B cell (primary cell): Measurements from ENCODE around the gene SCN2B. TPM values are rescaled to one million over a fixed set of nuclear protein-coding genes. Genes with fewer than 3 reads are reported as not detected.

ENCODE experiments used
- ATAC-seq: fragments of 200-7000 bp; cut with Tn5 transposase; one replicate; pipeline ENCODE4 v1.10.0; 2021; ENCODE audit warnings: low read depth, mild to moderate bottlenecking, moderate number of reproducible peaks, moderate library complexity
- CTCF ChIA-PET: fragments of 350-600 bp; sonication (Branson Sonifier 250); formaldehyde crosslinking; loops from one replicate; lab custom pipeline; 2021; ENCODE audit warnings: antibody characterized with exemption, inconsistent platforms; lab: Charles Lee
- POLR2A ChIA-PET: fragments of 350-600 bp; sonication (Branson Sonifier 250); formaldehyde crosslinking; loops from one replicate; lab custom pipeline; 2021; ENCODE audit warnings: antibody characterized with exemption; lab: Charles Lee
- DNase-seq: peaks from one replicate; pipeline ENCODE4 v3.0.0; 2013
- H2AFZ ChIP-seq: 2 replicates; pipeline ENCODE4 v1.6.1; 2012; ENCODE audit warnings: mild to moderate bottlenecking, low read depth, low read length; ENCODE audit not compliant: insufficient read depth, poor library complexity, severe bottlenecking
- H3K27ac ChIP-seq, 2 donors: 1 replicate in 1 of 2; 2 replicates in 1 of 2; pipeline ENCODE4 v1.5.1; 2012 to 2013; ENCODE audit warnings: low read length in 2 of 2, mild to moderate bottlenecking in 2 of 2, moderate library complexity in 1 of 2
- H3K27me3 ChIP-seq, 4 experiments: fragments of 200-600 bp in 1 of 4; sonication (generic) in 1 of 4; replicated peaks in 1 of 4; 1 replicate in 2 of 4; 2 replicates in 2 of 4; pipeline versions ENCODE4 v1.6.1 to v1.7.0; 2013 to 2016; ENCODE audit warnings: low read length in 3 of 4, mild to moderate bottlenecking in 2 of 4, mixed read lengths in 1 of 4, moderate library complexity in 1 of 4; ENCODE audit not compliant: insufficient read depth in 4 of 4, control insufficient read depth in 3 of 4; ENCODE audit errors: control extremely low read depth in 1 of 4
- H3K36me3 ChIP-seq, 2 experiments: replicated peaks in 1 of 2; 1 replicate in 1 of 2; 2 replicates in 1 of 2; pipeline versions ENCODE4 v1.6.1 to v1.7.1; 2013; ENCODE audit warnings: low read length in 1 of 2; ENCODE audit not compliant: insufficient read depth in 2 of 2, control insufficient read depth in 1 of 2; ENCODE audit errors: control extremely low read depth in 1 of 2, extremely low read depth in 1 of 2
- H3K4me1 ChIP-seq, 2 donors: fragments of 200-600 bp in 1 of 2; sonication (generic) in 1 of 2; 1 replicate in 1 of 2; 2 replicates in 1 of 2; pipeline versions ENCODE4 v1.5.1 to v1.6.1; 2013 to 2017; ENCODE audit warnings: low read length in 2 of 2; ENCODE audit not compliant: control insufficient read depth in 2 of 2, insufficient read depth in 2 of 2
- H3K4me2 ChIP-seq: replicated peaks from 2 replicates; pipeline ENCODE3; 2012; ENCODE audit warnings: mild to moderate bottlenecking, low read depth, low read length; ENCODE audit not compliant: poor library complexity, severe bottlenecking
- H3K4me3 ChIP-seq, 5 experiments: fragments of 200-600 bp in 1 of 5; sonication (generic) in 1 of 5; 1 replicate in 3 of 5; 2 replicates in 2 of 5; pipeline versions ENCODE4 v1.5.1 to v1.7.0; 2011 to 2016; ENCODE audit warnings: low read length in 4 of 5, mild to moderate bottlenecking in 4 of 5, low read depth in 2 of 5, control low read depth in 1 of 5, moderate library complexity in 1 of 5; ENCODE audit not compliant: insufficient read depth in 1 of 5; ENCODE audit errors: control extremely low read depth in 1 of 5, extremely low read depth in 1 of 5
- H3K79me2 ChIP-seq: fragments of 200-600 bp; sonication (generic); one replicate; pipeline ENCODE4 v1.6.0; 2016; ENCODE audit warnings: low read length; ENCODE audit not compliant: control insufficient read depth, insufficient read depth
- H3K9ac ChIP-seq: fragments of 200-600 bp; sonication (generic); 2 replicates; pipeline ENCODE4 v1.6.1; 2017; ENCODE audit warnings: mild to moderate bottlenecking, low read length, moderate library complexity
- H3K9me3 ChIP-seq, 3 donors: one replicate each; pipeline versions ENCODE4 v1.6.1 to v1.7.1; 2013; ENCODE audit warnings: low read length in 2 of 3; ENCODE audit not compliant: control insufficient read depth in 2 of 3, insufficient read depth in 1 of 3; ENCODE audit errors: control extremely low read depth in 1 of 3
- H4K20me1 ChIP-seq: 2 replicates; pipeline ENCODE4 v1.6.0; 2012; ENCODE audit warnings: mild to moderate bottlenecking, low read length; ENCODE audit not compliant: insufficient read depth, control insufficient read depth, poor library complexity, severe bottlenecking
- H3K27ac Mint-ChIP-seq: one replicate; pipeline ENCODE4 v1.8.0; 2021; ENCODE audit warnings: mixed read lengths
- H3K27me3 Mint-ChIP-seq: one replicate; pipeline ENCODE4 v1.8.0; 2021; ENCODE audit warnings: mixed read lengths
- H3K4me1 Mint-ChIP-seq: one replicate; pipeline ENCODE4 v1.8.0; 2021; ENCODE audit warnings: mixed read lengths
- H3K4me3 Mint-ChIP-seq: one replicate; pipeline ENCODE4 v1.8.0; 2021; ENCODE audit warnings: mixed read lengths
- H3K9me3 Mint-ChIP-seq: one replicate; pipeline ENCODE4 v1.8.0; 2022; ENCODE audit warnings: mixed read lengths; ENCODE audit not compliant: insufficient read depth
- CTCF ChIP-seq: fragments of 200-600 bp; IDR thresholded peaks from one replicate; pipeline ENCODE4 v1.8.0; 2022; ENCODE audit warnings: antibody characterized with exemption, mild to moderate bottlenecking
- EZH2 ChIP-seq: IDR thresholded peaks from 2 replicates; pipeline ENCODE4 v1.6.1; 2012; ENCODE audit warnings: borderline replicate concordance, low read depth, mild to moderate bottlenecking, moderate library complexity, low read length; ENCODE audit not compliant: insufficient read depth, poor library complexity, severe bottlenecking
- whole genome bisulfite sequencing: methylation state at CpG from one replicate; pipeline ENCODE4 v1.1.5; 2013; ENCODE audit warnings: missing lambda C conversion rate; ENCODE audit not compliant: insufficient coverage; 5-methylcytosine and 5-hydroxymethylcytosine counted together
- intact Hi-C: fragments of 100-400 bp; cut with micrococcal nuclease; formaldehyde crosslinking; loops from one replicate; pipeline ENCODE4 v1.10.0; 2022
- polyA plus RNA-seq: library from polyadenylated mRNA; depleted of rRNA; stranded (reverse); fragments of >200 nt; gene quantifications from 2 replicates; pipeline ENCODE4 v1.2.3, GENCODE V29; 2012
- total RNA-seq, 2 donors: library from RNA; stranded (reverse); fragments of 120-200 nt in 1 of 2; gene quantifications; 1 replicate in 1 of 2; 2 replicates in 1 of 2; pipeline versions ENCODE4 v1.2.3 to v1.2.4, GENCODE V29; 2013 to 2022

Gene SCN2B
- total and polyA plus RNA-seq, 2 donors (not counting 1 experiment from before 2014, with no cell fraction given) = not detected

DNA sequence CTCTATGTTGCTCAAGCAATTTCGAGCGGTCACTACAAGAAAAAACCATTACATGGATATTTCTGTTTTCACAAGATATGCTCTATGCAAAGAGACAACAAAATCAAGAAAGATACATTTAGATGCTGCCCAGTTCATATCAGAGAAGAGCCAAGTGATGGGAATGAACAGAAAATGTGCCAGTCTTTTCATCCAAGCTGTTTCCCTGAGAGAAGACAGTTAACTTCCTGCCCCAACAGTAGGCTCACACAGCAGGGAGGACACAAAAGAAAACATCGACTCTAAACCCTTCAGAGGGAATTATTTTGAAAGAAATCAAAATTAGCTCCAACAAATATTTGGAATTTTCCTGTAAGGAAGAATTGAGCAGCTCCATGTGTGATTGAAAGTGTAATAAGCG, 36.8 kb upstream of the SCN2B start:
- no peaks in the 10 kb centered on the region for H3K9me3 Mint-ChIP-seq
- Histone ChIP-seq H3K4me1 (peaks cover 50 to 52% of the 10 kb centered on the region in 2 donors), H2AFZ (no peak overlapping the region), H3K27ac (no peak overlapping the region), H3K36me3 (no peaks in the 10 kb centered on the region), H3K79me2 (no peaks in the 10 kb centered on the region), H3K9me3 (no peaks in the 10 kb centered on the region), H4K20me1 (no peaks in the 10 kb centered on the region), H3K27me3 (peaks cover 0 to 11% (median 5%) of the 10 kb centered on the region in 4 experiments), H3K4me3 (peak overlapping the region in 1 of 5 experiments; percentile 36), H3K9ac (no peak overlapping the region), H3K4me2 (peak overlapping the region; percentile 66)
- POLR2A ChIA-PET = no interaction called here
- H3K27me3 Mint-ChIP-seq = peaks cover 40% of the 10 kb centered on the region
- peaks cover 53% of the 10 kb centered on the region for H3K4me1 Mint-ChIP-seq
- DNase-seq (no peak), ATAC-seq (no peak)
- no peak for TF ChIP-seq CTCF
- no peak for TF ChIP-seq EZH2
- peak overlapping the region; percentile 29 for H3K4me3 Mint-ChIP-seq
- peak overlapping the region; percentile 28 for H3K27ac Mint-ChIP-seq
- intact Hi-C loops = loop anchor here (5.0 kb wide), 1 partner anchor 39 kb away; the partner anchor contains the start of gene MPZL3
- CTCF ChIA-PET = interaction anchor here (1.2 to 4.6 kb wide), 5 partner anchors 10 to 39 kb away, joined by 3 to 59 read pairs (median 4); partner anchors contain the start of gene MPZL3
- WGBS = 100% methylated on average over 1 of the region's 4 CpGs

DNA sequence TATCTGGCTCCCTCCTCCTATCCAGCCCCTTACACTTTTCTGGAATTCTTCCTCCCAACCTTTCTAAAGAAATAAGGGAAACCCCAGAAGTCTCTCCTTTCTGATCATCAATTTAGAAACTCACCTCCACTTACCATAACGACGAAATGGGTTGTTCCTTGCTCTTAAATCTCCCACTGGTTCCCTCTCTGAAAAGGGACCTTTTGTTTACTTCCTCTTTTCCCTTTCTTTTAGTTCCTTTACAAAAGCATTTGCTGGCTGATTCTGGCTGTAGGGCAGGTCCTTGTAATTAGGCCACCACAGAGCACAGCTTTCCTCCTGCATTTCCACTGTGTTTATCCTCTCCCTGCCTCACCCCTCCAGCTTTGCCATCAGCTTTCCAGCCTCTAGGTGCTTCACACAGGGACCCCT, 36.3 kb upstream of the SCN2B start:
- Mint-ChIP-seq H3K27me3 (peaks cover 42% of the 10 kb centered on the region), H3K4me3 (no peak overlapping the region), H3K27ac (peak overlapping the region; percentile 28), H3K9me3 (no peaks in the 10 kb centered on the region), H3K4me1 (peaks cover 53% of the 10 kb centered on the region)
- Histone ChIP-seq H4K20me1 (no peaks in the 10 kb centered on the region), H3K4me2 (no peak overlapping the region), H3K36me3 (no peaks in the 10 kb centered on the region), H3K4me1 (peaks cover 50 to 52% of the 10 kb centered on the region in 2 donors), H2AFZ (no peak overlapping the region), H3K79me2 (no peaks in the 10 kb centered on the region), H3K9me3 (no peaks in the 10 kb centered on the region), H3K4me3 (peak overlapping the region in 1 of 5 experiments; percentile 36), H3K27me3 (peaks cover 0 to 10% (median 5%) of the 10 kb centered on the region in 4 experiments), H3K9ac (no peak overlapping the region), H3K27ac (no peak overlapping the region)
- no peak for ATAC-seq
- no peak for TF ChIP-seq EZH2
- no peak for TF ChIP-seq CTCF
- DNase-seq = no peak
- intact Hi-C loops = loop anchor here (5.0 kb wide), 1 partner anchor 40 kb away; the partner anchor contains the start of gene MPZL3
- WGBS = no CpG with 5 or more reads among the region's 2 CpGs
- ChIA-PET CTCF (interaction anchor here (1.2 to 4.6 kb wide), 2 partner anchors 14 to 27 kb away, joined by 4 to 59 read pairs; no protein-coding TSS in a partner anchor), POLR2A (no interaction called here)
